ENCODE measurements around the gene CGNL1.

GRCh38 chr15:57503051-57503702 is 126.9 kb downstream of the CGNL1 start:
- peak; percentile 29 for TF ChIP-seq CTCF (IDR thresholded peaks at IDR 0.05)
- TF ChIP-seq EZH2phosphoT487 (IDR thresholded peaks at IDR 0.05): no peak
